HCT116 (cell line): ENCODE data around the gene FAM20B. TPM values are rescaled to one million over a fixed set of nuclear protein-coding genes. Genes with fewer than 3 reads are reported as not detected.

ENCODE experiments used
- ATAC-seq: fragments of 200-7000 bp; cut with Tn5 transposase; 2 replicates; pipeline ENCODE4 v1.9.1; 2020; ENCODE audit warnings: mild to moderate bottlenecking, moderate library complexity
- BruUV-seq: library from RNA; stranded (reverse); fragments of 400-500 nt; replicated peaks from 2 replicates; lab custom pipeline; 2021; lab: Mats Ljungman, UMichigan
- CTCF ChIA-PET: fragments of 300-600 bp; sonication (Branson Sonifier 250); formaldehyde crosslinking; loops from one replicate; lab custom pipeline; 2021; ENCODE audit warnings: antibody characterized with exemption; lab: Charles Lee
- POLR2A ChIA-PET: fragments of 300-600, 350-600 bp; sonication (Branson Sonifier 250); formaldehyde crosslinking; loops from one replicate; lab custom pipeline; 2021; ENCODE audit warnings: antibody characterized with exemption; lab: Charles Lee
- RAD21 ChIA-PET, 2 experiments: fragments of 300-600 bp; sonication (Branson Sonifier 250); formaldehyde crosslinking; loops; one replicate each; lab custom pipeline; 2023; ENCODE audit warnings: low total read pairs in 2 of 2; ENCODE audit not compliant: uncharacterized antibody in 2 of 2, unreplicated experiment in 2 of 2, low non-redundant PET in 1 of 2; lab: Charles Lee
- DNase-seq: peaks from one replicate; pipeline ENCODE4 v3.0.0-alpha.2; 2010; ENCODE audit warnings: low read depth, low spot score
- H2AFZ ChIP-seq: fragments of 200-600 bp; shearing (Covaris generic), sonication (generic); 2 replicates; pipeline ENCODE4 v1.6.1; 2017; ENCODE audit warnings: low read depth, mixed run types, mixed read lengths, antibody characterized with exemption, low read length; ENCODE audit not compliant: poor library complexity, severe bottlenecking
- H3K27ac ChIP-seq: 2 replicates; pipeline ENCODE4 v1.5.1; 2012; ENCODE audit warnings: low read depth, low read length
- H3K27me3 ChIP-seq: fragments of 200-600 bp; sonication (generic); 2 replicates; pipeline ENCODE4 v1.6.1; 2016; ENCODE audit warnings: mixed run types, low read length, mixed read lengths; ENCODE audit not compliant: insufficient read depth
- H3K36me3 ChIP-seq, 2 experiments: fragments of 200-500 bp in 1 of 2; fragments of 200-600 bp in 1 of 2; sonication (Bioruptor generic) in 1 of 2; sonication (generic) in 1 of 2; 2 replicates each; pipeline versions ENCODE4 v1.5.1 to v1.6.1; 2014 to 2016; ENCODE audit warnings: low read length in 2 of 2, inconsistent platforms in 1 of 2, mixed read lengths in 1 of 2, mixed run types in 1 of 2; ENCODE audit not compliant: insufficient read depth in 2 of 2, control insufficient read depth in 1 of 2
- H3K4me1 ChIP-seq, 2 experiments: fragments of 200-600 bp in 1 of 2; sonication (generic) in 1 of 2; 2 replicates each; pipeline versions ENCODE4 v1.5.1 to v1.6.1; 2012 to 2017; ENCODE audit warnings: low read length in 2 of 2, inconsistent platforms in 1 of 2, mild to moderate bottlenecking in 1 of 2, mixed read lengths in 1 of 2, mixed run types in 1 of 2, moderate library complexity in 1 of 2; ENCODE audit not compliant: insufficient read depth in 2 of 2, control insufficient read depth in 1 of 2
- H3K4me2 ChIP-seq: fragments of 200-600 bp; sonication (generic); 2 replicates; pipeline ENCODE4 v1.6.1; 2017; ENCODE audit warnings: mixed run types, low read length, mixed read lengths
- H3K4me3 ChIP-seq, 2 experiments: fragments of 200-600 bp in 1 of 2; sonication (generic) in 1 of 2; replicated peaks in 1 of 2; 2 replicates each; pipeline ENCODE4 v1.5.1; 2011 to 2016; ENCODE audit warnings: low read length in 2 of 2, control low read depth in 1 of 2, low read depth in 1 of 2, mild to moderate bottlenecking in 1 of 2, mixed read lengths in 1 of 2, mixed run types in 1 of 2
- H3K79me2 ChIP-seq: fragments of 200-600 bp; sonication (generic); 2 replicates; pipeline ENCODE4 v1.6.1; 2017; ENCODE audit warnings: mild to moderate bottlenecking, mixed run types, low read length, moderate library complexity, mixed read lengths; ENCODE audit not compliant: insufficient read depth
- H3K9ac ChIP-seq: fragments of 200-600 bp; sonication (generic); 2 replicates; pipeline ENCODE4 v1.6.1; 2016; ENCODE audit warnings: low read length, mixed read lengths
- H3K9me2 ChIP-seq: fragments of 200-600 bp; sonication (generic), shearing (Covaris generic); 2 replicates; pipeline ENCODE4 v1.6.1; 2017; ENCODE audit warnings: mixed run types, mild to moderate bottlenecking, moderate library complexity; ENCODE audit not compliant: insufficient read depth
- H3K9me3 ChIP-seq, 2 experiments: fragments of 200-500 bp in 1 of 2; fragments of 200-600 bp in 1 of 2; sonication (Bioruptor generic) in 1 of 2; sonication (generic) in 1 of 2; 2 replicates each; pipeline ENCODE4 v1.6.1; 2014 to 2017; ENCODE audit warnings: low read length in 2 of 2, mixed read lengths in 2 of 2, inconsistent platforms in 1 of 2, low read depth in 1 of 2, mild to moderate bottlenecking in 1 of 2, mixed run types in 1 of 2, moderate library complexity in 1 of 2; ENCODE audit not compliant: control insufficient read depth in 1 of 2, insufficient read depth in 1 of 2
- H4K20me1 ChIP-seq: fragments of 200-600 bp; sonication (generic), shearing (Covaris generic); 2 replicates; pipeline ENCODE4 v1.6.1; 2017; ENCODE audit warnings: mixed run types, mild to moderate bottlenecking, moderate library complexity; ENCODE audit not compliant: insufficient read depth
- CBX3 ChIP-seq: IDR thresholded peaks from 2 replicates; pipeline ENCODE4 v1.6.1; 2012; ENCODE audit warnings: low read depth
- CEBPB ChIP-seq: IDR thresholded peaks from 2 replicates; pipeline ENCODE4 v1.6.1; 2012; ENCODE audit warnings: low read depth
- CTCF ChIP-seq, 3 experiments: fragments of 200-600 bp in 1 of 3; sonication (generic) in 1 of 3; IDR thresholded peaks in 2 of 3; conservative IDR thresholded peaks in 1 of 3; 2 replicates each; pipeline ENCODE4 v1.5.1; 2012 to 2017; ENCODE audit warnings: low read depth in 2 of 3, low read length in 2 of 3, antibody characterized with exemption in 1 of 3, borderline replicate concordance in 1 of 3, control low read depth in 1 of 3, mild to moderate bottlenecking in 1 of 3, mixed read lengths in 1 of 3, mixed run types in 1 of 3, moderate library complexity in 1 of 3; ENCODE audit not compliant: insufficient read depth in 1 of 3
- EGR1 ChIP-seq: IDR thresholded peaks from 2 replicates; pipeline ENCODE4 v1.6.1; 2012; ENCODE audit warnings: low read depth
- EZH2phosphoT487 ChIP-seq: fragments of 200-600 bp; IDR thresholded peaks from 2 replicates; pipeline ENCODE4 v1.6.1; 2018; ENCODE audit warnings: antibody characterized with exemption, borderline replicate concordance
- POLR2A ChIP-seq: IDR thresholded peaks from 2 replicates; pipeline ENCODE4 v1.7.0; 2011; ENCODE audit warnings: borderline replicate concordance; ENCODE audit not compliant: insufficient read depth, insufficient read length; ENCODE audit errors: extremely low read depth
- RAD21 ChIP-seq: IDR thresholded peaks from 2 replicates; pipeline ENCODE4 v1.6.1; 2012; ENCODE audit warnings: low read depth, mild to moderate bottlenecking
- REST ChIP-seq: IDR thresholded peaks from 2 replicates; pipeline ENCODE4 v1.6.1; 2012; ENCODE audit warnings: low read depth
- TCF7L2 ChIP-seq: IDR thresholded peaks from 2 replicates; pipeline ENCODE4 v1.7.0; 2011; ENCODE audit warnings: borderline replicate concordance, inconsistent platforms; ENCODE audit not compliant: insufficient read depth, insufficient read length; ENCODE audit errors: extremely low read depth
- ZNF274 ChIP-seq: fragments of 200-500 bp; sonication (Bioruptor generic); IDR thresholded peaks from 2 replicates; pipeline ENCODE4 v1.6.1; 2014; ENCODE audit warnings: mild to moderate bottlenecking, low read depth, low read length, inconsistent platforms
- intact Hi-C: fragments of 100-400 bp; cut with micrococcal nuclease; formaldehyde crosslinking; loops from 2 replicates; pipeline ENCODE4 v1.10.0; 2022
- total RNA-seq: library from RNA; stranded (reverse); gene quantifications from one replicate; pipeline ENCODE4 v1.2.1, GENCODE V29; 2021; ENCODE audit not compliant: unreplicated experiment
- TF ChIP-seq, protein P1 (sequence below): IDR thresholded peaks from 2 replicates; pipeline ENCODE4 v1.6.1; 2011; ENCODE audit warnings: mild to moderate bottlenecking, low read length, moderate library complexity; ENCODE audit not compliant: insufficient replicate concordance; ENCODE audit errors: extremely low read depth
- TF ChIP-seq, protein P2 (sequence below): IDR thresholded peaks from 2 replicates; pipeline ENCODE4 v1.6.1; 2012

Gene FAM20B
- total RNA-seq, 1 experiment from 2014 or later, result 36.7 TPM

- H3K9me3 ChIP-seq, result no peaks in the 10 kb centered on the region
- no peaks in the 10 kb centered on the region for H3K9me2 ChIP-seq
- H2AFZ ChIP-seq, result no peak overlapping the region
- TF ChIP-seq CBX3, result no peak
- TF ChIP-seq, protein P1, sequence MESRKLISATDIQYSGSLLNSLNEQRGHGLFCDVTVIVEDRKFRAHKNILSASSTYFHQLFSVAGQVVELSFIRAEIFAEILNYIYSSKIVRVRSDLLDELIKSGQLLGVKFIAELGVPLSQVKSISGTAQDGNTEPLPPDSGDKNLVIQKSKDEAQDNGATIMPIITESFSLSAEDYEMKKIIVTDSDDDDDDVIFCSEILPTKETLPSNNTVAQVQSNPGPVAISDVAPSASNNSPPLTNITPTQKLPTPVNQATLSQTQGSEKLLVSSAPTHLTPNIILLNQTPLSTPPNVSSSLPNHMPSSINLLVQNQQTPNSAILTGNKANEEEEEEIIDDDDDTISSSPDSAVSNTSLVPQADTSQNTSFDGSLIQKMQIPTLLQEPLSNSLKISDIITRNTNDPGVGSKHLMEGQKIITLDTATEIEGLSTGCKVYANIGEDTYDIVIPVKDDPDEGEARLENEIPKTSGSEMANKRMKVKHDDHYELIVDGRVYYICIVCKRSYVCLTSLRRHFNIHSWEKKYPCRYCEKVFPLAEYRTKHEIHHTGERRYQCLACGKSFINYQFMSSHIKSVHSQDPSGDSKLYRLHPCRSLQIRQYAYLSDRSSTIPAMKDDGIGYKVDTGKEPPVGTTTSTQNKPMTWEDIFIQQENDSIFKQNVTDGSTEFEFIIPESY, result no peak
- TF ChIP-seq EZH2phosphoT487, result no peak
- no peak for TF ChIP-seq EGR1
- no peak for TF ChIP-seq CEBPB
- TF ChIP-seq POLR2A, result no peak
- TF ChIP-seq CTCF (IDR thresholded peaks at IDR 0.05 in 2 of 3, conservative IDR thresholded peaks at IDR 0.05 in 1 of 3; ENCODE audit: borderline replicate concordance in 1 of 3, insufficient read depth in 1 of 3, low read depth in 2 of 3, low read length in 2 of 3), result no peak
- TF ChIP-seq, protein P2, sequence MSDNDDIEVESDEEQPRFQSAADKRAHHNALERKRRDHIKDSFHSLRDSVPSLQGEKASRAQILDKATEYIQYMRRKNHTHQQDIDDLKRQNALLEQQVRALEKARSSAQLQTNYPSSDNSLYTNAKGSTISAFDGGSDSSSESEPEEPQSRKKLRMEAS, result no peak
- TF ChIP-seq TCF7L2, result no peak
- no peak for TF ChIP-seq REST
- TF ChIP-seq RAD21, result no peak
- TF ChIP-seq ZNF274, result no peak
- no peak overlapping the region for H3K9ac ChIP-seq
- CTCF ChIA-PET, result no interaction called here
- POLR2A ChIA-PET, result no interaction called here
- H3K79me2 ChIP-seq, result no peaks in the 10 kb centered on the region
- no peak for DNase-seq
- no peak overlapping the region for H3K4me2 ChIP-seq
- H4K20me1 ChIP-seq, result no peaks in the 10 kb centered on the region
- H3K27ac ChIP-seq, result no peak overlapping the region
- peaks cover 8 to 10% of the 10 kb centered on the region in 2 experiments; a peak in 3 of 4 replicates for H3K4me1 ChIP-seq
- RAD21 ChIA-PET, result no interaction called here
- H3K27me3 ChIP-seq, result no peaks in the 10 kb centered on the region
- intact Hi-C loops, result no loop called here
- no peak for ATAC-seq
- no peaks in the 10 kb centered on the region for H3K36me3 ChIP-seq
- H3K4me3 ChIP-seq, result no peak overlapping the region
- BruUV-seq, result no TSS peak
These were observed 13.7 kb upstream of the FAM20B start for GRCh38 chr1:179012038-179012437.
